Neural cell (in vitro differentiated cells): Measurements from ENCODE around the gene MMP1.

Source experiments
- CTCF ChIP-seq: fragments of 450-650 bp; IDR thresholded peaks from 2 replicates; pipeline ENCODE4 v1.5.1; 2014; ENCODE audit warnings: antibody characterized with exemption, mild to moderate bottlenecking, moderate library complexity; ENCODE audit not compliant: poor library complexity, severe bottlenecking
- EP300 ChIP-seq: fragments of 450-650 bp; conservative IDR thresholded peaks from 2 replicates; pipeline ENCODE4 v1.6.1; 2014; ENCODE audit warnings: antibody characterized with exemption, mild to moderate bottlenecking, moderate library complexity; ENCODE audit not compliant: poor library complexity, severe bottlenecking
- RAD21 ChIP-seq: fragments of 450-650 bp; conservative IDR thresholded peaks from 2 replicates; pipeline ENCODE4 v1.6.1; 2014; ENCODE audit warnings: antibody characterized with exemption, mild to moderate bottlenecking, moderate library complexity
- TAF1 ChIP-seq: IDR thresholded peaks from 2 replicates; pipeline ENCODE4 v1.6.1; 2012; ENCODE audit warnings: low read depth

GRCh38 chr11:102784380-102784779 is 13.6 kb downstream of the MMP1 start:
- TF ChIP-seq CTCF, result no peak
- TF ChIP-seq RAD21, result no peak
- no peak for TF ChIP-seq EP300
- no peak for TF ChIP-seq TAF1
